Measurements from ENCODE around the gene SLC25A45. TPM values are rescaled to one million over a fixed set of nuclear protein-coding genes. Genes with fewer than 3 reads are reported as not detected.

The SLC25A45 gene, protein sequence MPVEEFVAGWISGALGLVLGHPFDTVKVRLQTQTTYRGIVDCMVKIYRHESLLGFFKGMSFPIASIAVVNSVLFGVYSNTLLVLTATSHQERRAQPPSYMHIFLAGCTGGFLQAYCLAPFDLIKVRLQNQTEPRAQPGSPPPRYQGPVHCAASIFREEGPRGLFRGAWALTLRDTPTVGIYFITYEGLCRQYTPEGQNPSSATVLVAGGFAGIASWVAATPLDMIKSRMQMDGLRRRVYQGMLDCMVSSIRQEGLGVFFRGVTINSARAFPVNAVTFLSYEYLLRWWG
- total RNA-seq (16.4 and 18.2 TPM in 2 replicates), polyA plus RNA-seq (50.8 and 80.6 TPM in 2 replicates), polyA minus RNA-seq (29.2 and 40.7 TPM in 2 replicates)
- total RNA-seq (2013) = 39.3 TPM

DNA sequence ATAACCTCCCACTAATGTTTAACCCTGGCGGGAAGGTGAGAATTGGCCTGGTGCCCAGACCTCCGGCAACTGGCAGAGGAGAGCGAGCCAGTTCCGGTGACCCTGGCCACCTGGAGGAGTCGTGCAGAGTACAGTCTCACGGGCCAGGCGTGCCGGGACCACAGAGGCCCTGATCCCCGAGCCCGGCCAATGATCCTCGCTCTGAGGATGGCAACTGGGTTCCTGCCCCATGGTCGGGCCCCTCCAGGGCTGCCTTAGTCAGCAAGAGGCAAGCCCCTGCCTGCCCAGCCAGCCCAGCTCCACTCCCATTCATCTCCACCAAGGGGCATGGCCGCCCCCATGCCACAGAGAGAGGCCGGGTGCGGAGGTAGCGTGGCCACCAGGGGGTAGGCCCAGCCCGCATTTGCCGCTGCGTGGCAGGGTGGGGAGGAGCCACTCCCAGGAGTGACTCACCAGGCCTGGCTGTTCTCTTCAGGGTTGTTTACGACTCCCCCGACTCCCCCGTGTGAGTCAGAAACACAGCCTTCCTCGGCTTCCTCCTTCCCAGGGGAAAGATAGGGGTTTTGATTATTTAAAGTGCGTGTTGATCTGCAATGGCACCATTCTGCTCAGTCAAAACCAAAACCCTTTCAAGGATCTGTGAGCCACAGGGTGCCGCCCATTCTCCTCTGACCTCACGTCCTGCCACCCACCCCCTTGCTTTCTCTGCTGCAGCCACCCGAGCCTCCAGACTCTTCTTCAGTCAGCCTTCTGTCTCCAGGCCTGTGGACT is at the start of gene SLC25A45:
Gene SLC25A45 (minus strand): TSS at position 614 of the 771 bp plus-strand sequence. CDS start 695 bp downstream, outside the sequence.
- ATAC-seq (ENCODE audit: low read depth) (peak; percentile 83), DNase-seq (peak; percentile 93)
- H3K4me3 Mint-ChIP-seq = peak within 1 kb of the TSS; percentile 92
- H3K4me1 Mint-ChIP-seq = peaks cover 63% of the 10 kb centered on the region
- TF ChIP-seq, protein P1, sequence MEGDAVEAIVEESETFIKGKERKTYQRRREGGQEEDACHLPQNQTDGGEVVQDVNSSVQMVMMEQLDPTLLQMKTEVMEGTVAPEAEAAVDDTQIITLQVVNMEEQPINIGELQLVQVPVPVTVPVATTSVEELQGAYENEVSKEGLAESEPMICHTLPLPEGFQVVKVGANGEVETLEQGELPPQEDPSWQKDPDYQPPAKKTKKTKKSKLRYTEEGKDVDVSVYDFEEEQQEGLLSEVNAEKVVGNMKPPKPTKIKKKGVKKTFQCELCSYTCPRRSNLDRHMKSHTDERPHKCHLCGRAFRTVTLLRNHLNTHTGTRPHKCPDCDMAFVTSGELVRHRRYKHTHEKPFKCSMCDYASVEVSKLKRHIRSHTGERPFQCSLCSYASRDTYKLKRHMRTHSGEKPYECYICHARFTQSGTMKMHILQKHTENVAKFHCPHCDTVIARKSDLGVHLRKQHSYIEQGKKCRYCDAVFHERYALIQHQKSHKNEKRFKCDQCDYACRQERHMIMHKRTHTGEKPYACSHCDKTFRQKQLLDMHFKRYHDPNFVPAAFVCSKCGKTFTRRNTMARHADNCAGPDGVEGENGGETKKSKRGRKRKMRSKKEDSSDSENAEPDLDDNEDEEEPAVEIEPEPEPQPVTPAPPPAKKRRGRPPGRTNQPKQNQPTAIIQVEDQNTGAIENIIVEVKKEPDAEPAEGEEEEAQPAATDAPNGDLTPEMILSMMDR (IDR thresholded peaks at IDR 0.05) = peak; percentile 85
- no peak for TF ChIP-seq EZH2 (IDR thresholded peaks at IDR 0.05; ENCODE audit: borderline replicate concordance, insufficient read depth, low read depth, low read length, poor library complexity, severe bottlenecking)
- H3K9me3 Mint-ChIP-seq (ENCODE audit: insufficient read depth) = no peaks in the 10 kb centered on the region
- ChIA-PET POLR2A (interaction anchor here (0.6 to 7.2 kb wide), 11 partner anchors 21 to 329 kb away, joined by 4 to 107 read pairs (median 8); partner anchors contain the start of genes MALAT1 and NEAT1), CTCF (interaction anchor here (0.5 to 12.5 kb wide), 16 partner anchors 15 to 183 kb away, joined by 3 to 252 read pairs (median 4); partner anchors contain the start of gene MALAT1)
- peak within 1 kb of the TSS; percentile 87 for H3K9ac ChIP-seq (ENCODE audit: low read length)
- H3K27me3 ChIP-seq (replicated peaks in 1 of 4; ENCODE audit: control extremely low read depth in 1 of 4, control insufficient read depth in 3 of 4, insufficient read depth in 4 of 4, low read length in 3 of 4) = no peaks in the 10 kb centered on the region
- H3K79me2 ChIP-seq (ENCODE audit: control insufficient read depth, insufficient read depth, low read length) = peaks cover 58% of the 10 kb centered on the region
- H2AFZ ChIP-seq (ENCODE audit: insufficient read depth, low read depth, low read length, poor library complexity, severe bottlenecking) = peak within 1 kb of the TSS; percentile 88
- H3K4me1 ChIP-seq (ENCODE audit: control insufficient read depth in 2 of 2, insufficient read depth in 2 of 2, low read length in 2 of 2) = peaks cover 35 to 71% of the 10 kb centered on the region in 2 donors
- peak within 1 kb of the TSS; percentile 98 for H3K27ac Mint-ChIP-seq
- H3K4me2 ChIP-seq (replicated peaks; ENCODE audit: low read depth, low read length, poor library complexity, severe bottlenecking) = peak within 1 kb of the TSS; percentile 100
- H3K36me3 ChIP-seq (replicated peaks in 1 of 2; ENCODE audit: control extremely low read depth in 1 of 2, control insufficient read depth in 1 of 2, extremely low read depth in 1 of 2, insufficient read depth in 2 of 2, low read length in 1 of 2) = peaks cover 0 to 10% of the 10 kb centered on the region in 2 experiments
- H3K27me3 Mint-ChIP-seq = no peaks in the 10 kb centered on the region
- peak within 1 kb of the TSS; percentile 44 to 81 (median 61) for H3K4me3 ChIP-seq (ENCODE audit: control extremely low read depth in 1 of 5, extremely low read depth in 1 of 5, insufficient read depth in 1 of 5, low read depth in 2 of 5, low read length in 4 of 5)
- under 1% methylated on average over 21 of the region's 27 CpGs for WGBS (ENCODE audit: insufficient coverage)
- H4K20me1 ChIP-seq (ENCODE audit: control insufficient read depth, insufficient read depth, low read length, poor library complexity, severe bottlenecking) = no peaks in the 10 kb centered on the region
- no peaks in the 10 kb centered on the region for H3K9me3 ChIP-seq (ENCODE audit: control extremely low read depth in 1 of 3, control insufficient read depth in 2 of 3, insufficient read depth in 1 of 3, low read length in 2 of 3)
- peak within 1 kb of the TSS; percentile 91 for H3K27ac ChIP-seq (ENCODE audit: low read length in 2 of 2)
- intact Hi-C loops (cut with micrococcal nuclease) = loop anchor here (1.0 to 5.0 kb wide), 11 partner anchors 15 to 190 kb away; partner anchors contain the start of genes FAM89B, TIGD3 and ZNRD2

All from B cell (primary cell).